HG02970 (cell line): ENCODE results near the gene TLL2.

Experiments used
- ATAC-seq: cut with Tn5 transposase; IDR thresholded peaks from one replicate; pipeline ENCODE4 v1.9.1; 2021; ENCODE audit warnings: mild to moderate bottlenecking, moderate library complexity, moderate number of reproducible peaks; ENCODE audit not compliant: unreplicated experiment, low FRiP score

The TLL2 gene

GRCh38 chr10:96470116-96470743 lies 43.5 kb downstream of the TLL2 start:
- ATAC-seq: no peak

- no peak for ATAC-seq
Observed at GRCh38 chr10:96468845-96469244, 44.9 kb downstream of the TLL2 start.

- ATAC-seq: no peak
Observed at GRCh38 chr10:96465599-96465998, 48.1 kb downstream of the TLL2 start.

GRCh38 chr10:96463562-96463961 lies 50.2 kb downstream of the TLL2 start:
- ATAC-seq: no peak

GRCh38 chr10:96462606-96463151 lies 51.0 kb downstream of the TLL2 start:
- no peak for ATAC-seq

- no peak for ATAC-seq
Observed at GRCh38 chr10:96460316-96460715, 53.4 kb downstream of the TLL2 start.

GRCh38 chr10:96457341-96457740 lies 56.4 kb downstream of the TLL2 start:
- ATAC-seq: no peak

GRCh38 chr10:96456296-96456840 lies 57.4 kb downstream of the TLL2 start:
- ATAC-seq: no peak

GRCh38 chr10:96453856-96454583 lies 59.7 kb downstream of the TLL2 start:
- ATAC-seq: no peak

GRCh38 chr10:96452494-96453153 lies 61.1 kb downstream of the TLL2 start:
- no peak for ATAC-seq

GRCh38 chr10:96450529-96451207 lies 63.1 kb downstream of the TLL2 start:
- ATAC-seq: no peak

- no peak for ATAC-seq
Observed at GRCh38 chr10:96448558-96448957, 65.2 kb downstream of the TLL2 start.

GRCh38 chr10:96448021-96448457 lies 65.7 kb downstream of the TLL2 start:
- ATAC-seq: no peak

GRCh38 chr10:96446966-96447596 lies 66.6 kb downstream of the TLL2 start:
- no peak for ATAC-seq

- ATAC-seq: no peak
Observed at GRCh38 chr10:96441987-96442643, 71.6 kb downstream of the TLL2 start.

- ATAC-seq: no peak
Observed at GRCh38 chr10:96441322-96441885, 72.3 kb downstream of the TLL2 start.

GRCh38 chr10:96440361-96441292 lies 73.1 kb downstream of the TLL2 start:
- ATAC-seq: no peak

GRCh38 chr10:96439725-96440124 lies 74.0 kb downstream of the TLL2 start:
- no peak for ATAC-seq
